IMR-90 (cell line): ENCODE measurements around the gene COA1. TPM values are rescaled to one million over a fixed set of nuclear protein-coding genes. Genes with fewer than 3 reads are reported as not detected.

Experiments used
- ATAC-seq: fragments of 200-7000 bp; cut with Tn5 transposase; 2 replicates; pipeline ENCODE4 v1.9.1; 2020; ENCODE audit warnings: low read depth, mild to moderate bottlenecking, moderate library complexity
- BruUV-seq: library from RNA; stranded (reverse); fragments of 400-500 nt; replicated peaks from 2 replicates; lab custom pipeline; 2021; lab: Mats Ljungman, UMichigan
- CTCF ChIA-PET: fragments of 300-600 bp; formaldehyde crosslinking; extraction: SDS; loops from one replicate; lab custom pipeline; 2021; ENCODE audit warnings: antibody characterized with exemption; lab: Yijun Ruan, JAX
- POLR2A ChIA-PET: fragments of 300-600 bp; sonication (Branson Sonifier 250); formaldehyde crosslinking; loops from one replicate; lab custom pipeline; 2022; ENCODE audit warnings: antibody characterized with exemption; ENCODE audit not compliant: unreplicated experiment; lab: Charles Lee
- DNase-seq: peaks from one replicate; pipeline ENCODE4 v3.0.0; 2013
- H2AFZ ChIP-seq: replicated peaks from 2 replicates; pipeline ENCODE3; 2013; ENCODE audit warnings: low read length, mild to moderate bottlenecking; ENCODE audit not compliant: poor library complexity
- H2AK5ac ChIP-seq: 2 replicates; pipeline ENCODE4 v1.6.1; 2013; ENCODE audit warnings: low read depth, low read length, inconsistent platforms
- H2AK9ac ChIP-seq: replicated peaks from 2 replicates; pipeline ENCODE3; 2013; ENCODE audit warnings: mild to moderate bottlenecking, low read depth, low read length, moderate library complexity; ENCODE audit not compliant: poor library complexity
- H2BK120ac ChIP-seq: 2 replicates; pipeline ENCODE4 v1.6.1; 2013; ENCODE audit warnings: low read depth, low read length, inconsistent platforms
- H2BK15ac ChIP-seq: 3 replicates; pipeline ENCODE4 v1.6.1; 2013; ENCODE audit warnings: low read depth, low read length, inconsistent platforms
- H2BK20ac ChIP-seq: 2 replicates; pipeline ENCODE4 v1.6.1; 2013; ENCODE audit warnings: low read depth, mild to moderate bottlenecking, inconsistent platforms, low read length, moderate library complexity
- H2BK5ac ChIP-seq: 2 replicates; pipeline ENCODE4 v1.6.1; 2013; ENCODE audit warnings: mild to moderate bottlenecking, low read depth, low read length, inconsistent platforms; ENCODE audit not compliant: poor library complexity, severe bottlenecking
- H3K14ac ChIP-seq: replicated peaks from 2 replicates; pipeline ENCODE4 v1.6.1; 2013; ENCODE audit warnings: low read depth, low read length, inconsistent platforms
- H3K18ac ChIP-seq: 2 replicates; pipeline ENCODE4 v1.6.1; 2013; ENCODE audit warnings: low read depth, low read length, control low read depth
- H3K23ac ChIP-seq: 2 replicates; pipeline ENCODE4 v1.6.1; 2013; ENCODE audit warnings: low read depth, low read length, inconsistent platforms
- H3K27ac ChIP-seq: 2 replicates; pipeline ENCODE4 v1.5.1; 2013; ENCODE audit warnings: mild to moderate bottlenecking, control low read depth, low read length; ENCODE audit not compliant: insufficient read depth
- H3K27me3 ChIP-seq: 2 replicates; pipeline ENCODE4 v1.6.1; 2013; ENCODE audit warnings: low read length; ENCODE audit not compliant: control insufficient read depth, insufficient read depth
- H3K36me3 ChIP-seq: 2 replicates; pipeline ENCODE4 v1.6.1; 2013; ENCODE audit warnings: low read length, mixed read lengths; ENCODE audit not compliant: control insufficient read depth, insufficient read depth
- H3K4ac ChIP-seq: 2 replicates; pipeline ENCODE4 v1.6.1; 2013; ENCODE audit warnings: low read depth, low read length, inconsistent platforms
- H3K4me1 ChIP-seq: 2 replicates; pipeline ENCODE4 v1.6.1; 2013; ENCODE audit warnings: low read length, mixed read lengths; ENCODE audit not compliant: control insufficient read depth, insufficient read depth
- H3K4me2 ChIP-seq: 2 replicates; pipeline ENCODE4 v1.6.1; 2013; ENCODE audit warnings: low read depth, mild to moderate bottlenecking, control low read depth, low read length, moderate library complexity
- H3K4me3 ChIP-seq: 2 replicates; pipeline ENCODE4 v1.5.1; 2013; ENCODE audit warnings: low read depth, mild to moderate bottlenecking, control low read depth, low read length, moderate library complexity; ENCODE audit not compliant: insufficient read depth
- H3K56ac ChIP-seq: 2 replicates; pipeline ENCODE4 v1.6.1; 2013; ENCODE audit warnings: low read length, inconsistent platforms; ENCODE audit not compliant: insufficient read depth; ENCODE audit errors: extremely low read depth
- H3K79me1 ChIP-seq, 2 experiments: 2 replicates each; pipeline ENCODE4 v1.6.1; 2013; ENCODE audit warnings: low read length in 2 of 2, inconsistent platforms in 1 of 2, low read depth in 1 of 2
- H3K9ac ChIP-seq: 2 replicates; pipeline ENCODE4 v1.6.1; 2013; ENCODE audit warnings: low read depth, low read length, control low read depth
- H3K9me1 ChIP-seq: 2 replicates; pipeline ENCODE4 v1.6.1; 2013; ENCODE audit warnings: low read length, inconsistent platforms; ENCODE audit not compliant: insufficient read depth
- H3K9me3 ChIP-seq: 2 replicates; pipeline ENCODE4 v1.6.1; 2013; ENCODE audit warnings: low read length; ENCODE audit not compliant: control insufficient read depth, insufficient read depth
- H4K20me1 ChIP-seq: 2 replicates; pipeline ENCODE4 v1.6.1; 2013; ENCODE audit warnings: low read length, inconsistent platforms; ENCODE audit not compliant: insufficient read depth
- H4K5ac ChIP-seq: 2 replicates; pipeline ENCODE4 v1.6.1; 2013; ENCODE audit warnings: mild to moderate bottlenecking, low read depth, low read length, control low read depth
- H4K8ac ChIP-seq, 2 experiments: 2 replicates each; pipeline ENCODE4 v1.6.1; 2013; ENCODE audit warnings: low read depth in 2 of 2, low read length in 2 of 2, control low read depth in 1 of 2, inconsistent platforms in 1 of 2
- H4K91ac ChIP-seq: 2 replicates; pipeline ENCODE4 v1.6.1; 2013; ENCODE audit warnings: low read depth, low read length, inconsistent platforms; ENCODE audit not compliant: insufficient read depth
- NFE2L2 ChIP-seq: fragments of 150-350 bp; IDR thresholded peaks from 2 replicates; pipeline ENCODE4 v1.6.1; 2016; ENCODE audit warnings: low read depth, mild to moderate bottlenecking, low read length
- WGBS, 2 experiments: methylation state at CpG; one replicate each; pipeline versions ENCODE4 v1.1.5 to v1.1.7; 2013; ENCODE audit warnings: missing lambda C conversion rate in 2 of 2; ENCODE audit not compliant: insufficient read length in 1 of 2; ENCODE audit errors: extremely low coverage in 2 of 2; 5-methylcytosine and 5-hydroxymethylcytosine counted together
- dilution Hi-C: fragments of 300-500 bp; cut with HindIII; formaldehyde crosslinking; loops from one replicate; pipeline ENCODE4 v1.14.3; 2018; ENCODE audit warnings: low sequenced_read_pairs; ENCODE audit not compliant: unreplicated experiment
- in situ Hi-C: fragments of 300-500 bp; cut with MboI; formaldehyde crosslinking; loops from 3 replicates; pipeline ENCODE4 v1.14.3; 2019; ENCODE audit warnings: low sequenced_read_pairs, inconsistent platforms, mixed read lengths
- intact Hi-C: fragments of 100-400 bp; cut with micrococcal nuclease; formaldehyde crosslinking; loops from 2 replicates; pipeline ENCODE4 v1.10.0; 2022
- polyA plus RNA-seq, 3 experiments: library from polyadenylated mRNA; depleted of rRNA; stranded (reverse); fragments of >200 nt; gene quantifications; 2 replicates each; pipeline ENCODE4 v1.2.3, GENCODE V29; 2012; ENCODE audit warnings: low replicate concordance in 1 of 3
- total RNA-seq: library from RNA; depleted of rRNA; stranded (reverse); fragments of >200 nt; gene quantifications from 2 replicates; pipeline ENCODE4 v1.2.3, GENCODE V29; 2012

COA1 gene
- total and polyA plus RNA-seq, 2 of the 4 experiments (the other 2 are of a cell fraction) = 34.2 to 59.5 TPM

- H3K27ac ChIP-seq = no peak overlapping the region
- no peak overlapping the region for H3K23ac ChIP-seq
- no peak for ATAC-seq
- WGBS, 2 experiments = no CpG with 5 or more reads among the region's 2 CpGs
- no peak for TF ChIP-seq NFE2L2
- DNase-seq = no peak
- no peaks in the 10 kb centered on the region for H3K27me3 ChIP-seq
- ChIA-PET POLR2A (no interaction called here), CTCF (interaction anchor here (1.0 kb wide), 1 partner anchor 26 kb away, joined by 4 read pairs; the partner anchor contains the start of gene STK17A)
- no peak overlapping the region for H4K5ac ChIP-seq
- H3K56ac ChIP-seq = no peak overlapping the region
- no peak overlapping the region for H3K4me3 ChIP-seq
- in situ Hi-C loops = no loop called here
- intact Hi-C loops = no loop called here
- no peak overlapping the region for H2AFZ ChIP-seq
- H2BK5ac ChIP-seq = no peak overlapping the region
- BruUV-seq = no TSS peak
- no peak overlapping the region for H2BK15ac ChIP-seq
- no peak overlapping the region for H3K9ac ChIP-seq
- no peak overlapping the region for H4K91ac ChIP-seq
- H2AK9ac ChIP-seq = no peak overlapping the region
- peaks cover 7% of the 10 kb centered on the region for H3K4me1 ChIP-seq
- no peak overlapping the region for H3K14ac ChIP-seq
- H4K20me1 ChIP-seq = peaks cover 44% of the 10 kb centered on the region
- no peak overlapping the region for H4K8ac ChIP-seq
- no peak overlapping the region for H3K18ac ChIP-seq
- dilution Hi-C loops = no loop called here
- no peaks in the 10 kb centered on the region for H3K9me3 ChIP-seq
- peaks cover 10% of the 10 kb centered on the region for H3K9me1 ChIP-seq
- H3K79me1 ChIP-seq = peaks cover 27 to 56% of the 10 kb centered on the region in 2 experiments; a peak in 3 of 4 replicates
- no peak overlapping the region for H3K4ac ChIP-seq
- peaks cover 28% of the 10 kb centered on the region for H3K36me3 ChIP-seq
- H2AK5ac ChIP-seq = no peak overlapping the region
- H3K4me2 ChIP-seq = no peak overlapping the region
- H2BK20ac ChIP-seq = no peak overlapping the region
- no peak overlapping the region for H2BK120ac ChIP-seq
Observed at GRCh38 chr7:43609097-43609496, 120.2 kb downstream of the COA1 start.
